ENCODE results near the gene CGN.

CGN gene

DNA sequence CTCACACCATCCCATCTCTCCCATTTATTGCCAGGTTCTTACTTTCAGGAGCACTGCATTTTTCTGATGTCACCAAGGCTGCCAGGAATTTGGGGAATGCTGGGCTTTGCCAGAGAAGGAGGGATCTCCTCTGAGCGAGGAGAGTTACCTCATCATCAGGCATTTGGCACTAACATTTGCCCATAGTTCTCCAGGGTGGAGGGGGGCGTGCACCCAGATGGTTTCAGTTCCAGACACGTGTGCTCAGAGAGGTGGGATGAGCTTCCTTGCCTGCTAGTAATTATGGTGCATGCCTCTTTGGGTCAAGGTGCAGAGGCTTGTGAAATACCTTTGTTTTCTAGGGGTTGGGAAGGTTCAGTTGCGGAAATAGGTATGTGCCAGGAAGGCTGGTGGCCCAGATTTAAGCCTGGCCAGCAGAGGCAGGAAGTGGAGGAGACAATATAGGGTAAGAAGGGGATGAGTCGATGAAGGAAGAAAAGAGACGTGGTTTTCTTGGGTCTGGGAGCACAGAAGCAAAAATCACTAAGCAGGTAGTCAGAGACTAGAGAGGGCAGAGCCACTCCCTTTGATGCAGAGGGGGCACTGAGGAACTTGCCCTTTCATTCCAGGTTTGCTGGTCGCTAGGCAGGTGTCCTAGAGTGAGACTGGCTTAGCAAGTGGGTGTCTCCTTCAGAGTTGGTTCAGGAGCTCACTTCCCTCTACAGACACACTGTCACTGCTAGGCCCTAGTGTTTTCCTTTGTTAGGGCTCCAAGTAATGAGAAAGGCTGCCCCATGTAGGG, 36.1 kb downstream of the CGN start:
- DNase-seq (ENCODE audit: low spot score) = peak; percentile 70

DNA sequence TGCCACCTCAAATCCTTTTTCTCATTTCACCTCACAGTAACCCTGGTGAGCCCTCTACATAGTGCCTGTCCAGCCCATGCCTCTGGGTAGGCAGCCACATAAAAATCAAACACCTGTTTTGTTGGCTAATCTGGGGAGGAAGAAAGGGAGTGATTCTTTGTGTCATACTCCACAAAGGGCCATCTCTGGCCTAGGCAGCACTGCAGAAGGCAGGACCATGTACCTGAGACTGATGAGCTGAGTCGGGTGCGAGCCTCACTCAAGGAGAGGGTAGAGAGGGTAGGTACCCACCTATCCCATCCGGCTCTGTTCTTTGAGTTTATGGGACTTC, 36.7 kb downstream of the CGN start:
- no peak for DNase-seq (ENCODE audit: low spot score)

DNA sequence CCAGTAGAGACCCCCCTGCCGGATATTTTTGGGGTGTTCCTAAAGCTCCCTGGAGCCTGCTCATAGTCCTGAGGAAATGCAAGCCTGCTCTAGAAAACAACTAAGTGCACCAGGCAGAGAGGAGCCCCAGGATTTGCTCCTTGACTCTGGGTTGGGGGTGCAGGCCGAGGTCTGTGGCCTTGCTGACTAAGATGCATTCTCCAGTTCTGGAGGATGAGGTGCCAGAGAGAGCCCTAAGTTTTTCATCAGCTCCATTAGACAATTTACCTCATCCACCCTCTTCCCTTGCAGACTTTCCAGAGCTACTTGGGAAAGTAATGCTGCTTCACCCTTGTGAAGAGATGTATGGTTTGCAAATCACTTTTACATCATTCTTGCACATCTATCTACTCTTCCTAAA, 38.0 kb downstream of the CGN start:
- no peak for DNase-seq (ENCODE audit: low spot score)

DNA sequence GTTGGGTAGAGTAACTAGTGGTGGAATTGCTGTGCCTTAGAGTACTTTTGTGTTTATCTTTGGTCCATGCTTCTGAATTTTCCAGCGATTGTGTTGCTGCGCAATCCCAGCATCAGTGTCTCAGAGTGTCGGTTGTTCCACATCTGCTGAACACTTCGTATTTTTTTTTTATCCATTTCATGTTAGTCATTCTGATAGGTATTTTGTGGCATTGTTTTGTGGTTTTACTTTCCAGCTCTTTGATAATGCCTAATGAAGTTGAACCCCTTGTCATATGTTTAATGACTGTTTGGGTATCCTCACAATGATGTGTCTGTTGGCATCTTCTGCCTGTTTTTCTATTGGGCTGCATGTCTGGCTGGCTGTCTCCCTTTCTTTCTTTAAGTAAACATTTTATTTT, 42.5 kb downstream of the CGN start:
- no peak for DNase-seq (ENCODE audit: low spot score)

DNA sequence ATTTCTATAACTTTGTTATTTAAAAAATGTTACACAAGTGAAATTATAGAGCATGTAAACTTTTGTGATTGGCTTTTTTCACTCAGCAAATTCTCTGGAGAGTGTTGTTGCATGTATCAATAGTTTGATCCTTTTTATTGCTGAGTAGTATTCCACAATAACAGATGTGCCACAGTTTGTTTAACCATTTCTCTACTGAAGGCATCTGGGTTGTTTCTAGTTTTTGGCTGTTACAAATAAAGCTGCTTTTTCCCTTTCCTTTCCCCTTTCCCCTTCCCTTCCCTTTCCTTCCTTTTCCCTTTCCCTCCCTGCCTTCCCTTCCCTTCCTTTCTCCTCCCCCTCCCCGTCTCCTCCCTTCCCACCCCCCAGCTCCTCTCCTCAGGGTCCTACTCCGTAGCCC, 44.9 kb downstream of the CGN start:
- DNase-seq (ENCODE audit: low spot score) = no peak

DNA sequence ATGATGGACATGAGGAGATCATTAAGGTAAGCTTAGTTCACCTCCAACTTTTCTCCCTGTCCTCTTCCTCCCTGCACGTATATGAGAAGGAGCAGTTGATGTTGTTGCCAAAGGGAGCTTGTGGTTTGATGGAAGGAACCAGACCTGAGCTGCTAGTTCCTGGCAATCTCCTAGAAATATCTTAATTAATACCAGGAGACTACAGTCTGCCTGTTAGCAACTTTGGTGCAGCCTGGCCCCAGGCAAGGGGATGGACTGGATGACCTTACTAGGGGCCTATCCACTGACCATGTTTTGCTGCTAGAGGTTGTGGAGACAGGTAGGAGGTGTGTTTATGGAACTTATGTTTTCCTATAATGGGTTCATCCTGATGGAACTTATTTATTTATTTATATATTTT, 51.5 kb downstream of the CGN start:
- no peak for DNase-seq (ENCODE audit: low spot score)

DNA sequence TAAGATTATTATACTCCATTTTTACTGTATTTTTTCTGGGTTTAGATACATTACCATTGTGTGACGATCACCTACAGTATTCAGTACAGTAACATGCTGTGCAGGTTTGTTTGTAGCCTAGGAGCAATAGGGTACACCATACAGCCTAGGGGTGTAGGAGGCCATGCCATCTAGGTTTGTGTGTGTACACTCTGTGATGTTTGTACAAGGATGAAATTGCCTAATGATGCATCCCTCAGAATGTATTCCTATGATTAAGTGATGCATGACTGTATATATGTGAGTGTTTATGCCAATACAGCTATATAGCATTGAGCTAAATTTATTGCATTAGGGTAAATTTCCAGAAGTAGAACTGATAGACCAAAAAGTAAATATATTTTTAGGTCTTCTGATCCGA, 52.2 kb downstream of the CGN start:
- DNase-seq (ENCODE audit: low spot score) = no peak

DNA sequence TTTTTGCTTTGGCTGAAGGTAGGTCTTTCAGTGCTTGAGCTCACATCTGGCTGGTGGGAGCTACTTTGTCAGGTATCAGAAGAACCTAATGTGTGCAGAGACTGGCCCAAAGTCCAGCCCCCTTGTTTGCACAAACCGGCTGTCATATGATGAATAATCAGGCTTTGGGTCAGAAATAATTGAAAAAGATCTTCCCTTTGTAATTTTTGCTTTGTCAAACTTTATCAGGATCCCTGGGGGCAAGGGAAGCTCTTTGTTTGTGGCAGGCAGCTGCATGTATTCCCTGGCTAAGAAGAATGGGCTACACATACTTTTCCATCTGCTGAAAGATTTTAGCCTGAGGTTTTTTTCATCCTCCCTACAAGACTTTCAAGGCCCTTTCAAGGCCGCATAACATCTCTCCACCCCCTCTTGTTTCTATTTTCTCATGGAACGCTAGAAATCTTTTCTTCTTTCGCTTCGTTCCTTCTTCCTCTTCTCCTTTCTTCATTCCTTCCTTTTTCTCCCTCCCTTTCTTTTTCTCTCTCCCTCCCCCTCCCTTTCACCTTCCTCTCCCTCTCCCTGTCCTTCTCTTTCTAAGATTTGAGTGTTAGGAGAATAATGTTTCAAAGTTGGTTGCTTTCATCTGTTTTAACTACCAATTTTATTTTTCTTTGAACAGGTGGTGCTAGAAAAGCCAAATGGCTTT, 54.5 kb downstream of the CGN start:
- DNase-seq (ENCODE audit: low spot score) = no peak

DNA sequence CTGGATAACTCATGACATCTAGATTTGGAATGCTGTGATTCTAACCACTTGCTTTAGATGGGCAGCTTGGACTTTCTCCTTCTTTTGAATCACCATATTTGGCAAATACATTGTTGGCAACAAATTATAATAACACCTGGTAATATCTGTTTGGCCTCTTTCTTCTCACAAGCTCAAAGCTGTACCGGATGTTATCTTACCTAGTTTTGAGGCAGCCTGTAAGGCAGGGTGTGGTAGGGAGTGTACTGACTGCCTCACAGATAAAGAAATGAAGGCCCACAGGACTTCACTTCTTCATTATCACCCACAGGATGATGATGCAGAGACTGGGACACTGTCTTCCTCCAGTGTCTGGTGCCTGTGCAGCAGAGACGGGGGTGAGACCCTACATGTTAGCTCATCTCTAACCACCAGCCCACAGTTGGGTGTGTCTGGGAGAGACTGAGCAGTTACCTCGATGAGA, 57.5 kb downstream of the CGN start:
- DNase-seq (ENCODE audit: low spot score) = no peak

DNA sequence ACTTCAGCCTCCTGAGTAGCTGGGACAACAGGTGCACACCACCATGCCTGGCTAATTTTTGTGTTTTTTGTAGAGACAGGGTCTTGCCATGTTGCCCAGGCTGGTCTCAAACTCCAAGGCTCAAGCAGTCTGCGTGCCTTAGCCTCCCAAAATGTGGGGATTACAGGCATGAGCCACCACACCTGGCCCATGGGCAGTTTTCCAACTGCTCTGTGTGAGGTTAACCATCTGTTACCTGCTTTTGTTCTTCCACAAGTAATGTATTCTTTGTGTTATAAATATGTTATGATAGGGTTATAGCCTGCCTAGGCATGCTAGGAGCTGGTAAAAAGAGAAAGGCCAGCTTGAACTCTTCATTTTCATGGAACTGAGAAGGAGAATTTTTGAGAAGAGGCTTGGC, 59.6 kb downstream of the CGN start:
- DNase-seq (ENCODE audit: low spot score) = no peak

DNA sequence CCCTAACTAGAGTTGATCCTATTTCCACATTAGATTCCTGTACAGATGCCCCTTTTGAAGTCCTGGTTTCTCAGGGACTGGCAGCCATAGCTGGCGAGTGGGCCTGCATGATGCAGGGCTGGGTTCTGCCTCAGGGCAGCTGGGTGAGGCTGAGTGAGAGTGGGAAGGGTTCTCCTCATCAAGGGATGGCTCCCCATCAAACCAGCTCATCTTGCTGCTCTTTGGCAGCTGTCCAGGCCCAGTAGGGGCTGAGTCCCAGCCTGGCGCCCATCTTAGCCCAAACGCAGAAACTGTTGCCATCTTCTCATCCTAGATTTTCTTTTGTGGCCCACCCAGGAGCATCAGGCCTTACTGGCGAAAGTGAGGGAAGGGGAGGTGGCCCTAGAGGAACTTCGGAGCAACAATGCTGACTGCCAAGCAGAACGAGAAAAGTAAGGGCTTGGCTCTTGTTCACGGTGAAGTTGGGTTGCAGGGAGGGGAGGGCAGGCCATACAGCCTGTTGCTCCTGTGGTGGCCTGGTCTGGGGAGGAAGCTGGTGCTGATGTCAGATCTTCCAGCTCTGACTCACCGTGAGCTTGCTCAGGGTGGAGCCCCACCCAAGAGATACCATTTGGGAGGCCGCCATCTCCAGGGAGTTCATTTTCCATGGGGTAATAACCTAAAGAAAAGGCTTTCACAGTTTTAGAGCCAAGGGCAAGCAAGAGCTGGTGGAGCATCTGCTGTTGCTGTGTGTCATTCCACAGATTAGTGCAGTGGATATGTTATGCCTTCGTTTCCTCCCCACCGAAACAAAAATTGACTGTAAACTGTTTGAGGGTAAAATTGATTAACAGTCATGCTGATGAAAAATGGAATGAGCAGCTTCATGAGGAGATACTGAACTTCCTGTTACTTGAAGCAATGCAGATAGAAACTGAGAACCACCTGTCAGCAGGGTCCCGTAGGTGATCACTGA, 63.7 kb downstream of the CGN start:
- no peak for DNase-seq (ENCODE audit: low spot score)

DNA sequence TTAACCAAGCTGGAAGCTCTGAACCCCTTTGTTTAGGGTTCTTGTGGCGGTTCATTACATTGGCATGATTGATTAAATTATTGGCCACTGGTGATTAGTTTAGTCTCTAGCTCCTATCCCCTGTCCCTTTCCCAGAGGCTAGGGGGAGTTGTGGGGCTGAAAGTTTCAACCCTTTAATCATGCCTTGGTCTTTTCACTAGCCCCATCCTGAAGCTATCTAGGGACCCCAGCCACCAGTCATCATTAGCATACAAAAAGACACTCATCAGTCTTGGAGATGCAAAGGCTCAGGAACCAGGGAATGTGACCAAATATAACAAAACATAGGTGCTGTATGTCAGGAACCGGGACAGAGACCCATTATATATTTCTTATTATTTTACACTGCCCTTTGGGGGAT, 66.0 kb downstream of the CGN start:
- no peak for DNase-seq (ENCODE audit: low spot score)

DNA sequence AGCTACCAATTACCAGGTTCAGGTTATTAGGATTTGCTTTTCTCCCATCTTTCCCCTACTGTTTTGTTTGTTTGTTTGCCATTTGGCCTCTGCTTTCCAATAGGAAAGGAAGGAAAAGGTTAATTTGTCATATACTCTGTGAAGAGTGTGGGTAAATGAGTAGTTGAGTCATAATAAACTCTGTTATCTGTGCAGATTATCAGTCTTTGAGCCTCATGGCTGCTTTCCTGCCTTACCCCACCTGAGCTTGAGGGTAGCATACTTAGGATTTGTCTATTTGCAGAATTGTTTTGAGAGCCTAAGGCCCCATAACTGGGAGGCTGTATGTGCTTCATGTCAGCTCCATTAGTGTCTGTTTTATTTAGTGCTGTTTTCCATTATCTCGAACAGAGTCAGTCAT, 67.8 kb downstream of the CGN start:
- no peak for DNase-seq (ENCODE audit: low spot score)

DNA sequence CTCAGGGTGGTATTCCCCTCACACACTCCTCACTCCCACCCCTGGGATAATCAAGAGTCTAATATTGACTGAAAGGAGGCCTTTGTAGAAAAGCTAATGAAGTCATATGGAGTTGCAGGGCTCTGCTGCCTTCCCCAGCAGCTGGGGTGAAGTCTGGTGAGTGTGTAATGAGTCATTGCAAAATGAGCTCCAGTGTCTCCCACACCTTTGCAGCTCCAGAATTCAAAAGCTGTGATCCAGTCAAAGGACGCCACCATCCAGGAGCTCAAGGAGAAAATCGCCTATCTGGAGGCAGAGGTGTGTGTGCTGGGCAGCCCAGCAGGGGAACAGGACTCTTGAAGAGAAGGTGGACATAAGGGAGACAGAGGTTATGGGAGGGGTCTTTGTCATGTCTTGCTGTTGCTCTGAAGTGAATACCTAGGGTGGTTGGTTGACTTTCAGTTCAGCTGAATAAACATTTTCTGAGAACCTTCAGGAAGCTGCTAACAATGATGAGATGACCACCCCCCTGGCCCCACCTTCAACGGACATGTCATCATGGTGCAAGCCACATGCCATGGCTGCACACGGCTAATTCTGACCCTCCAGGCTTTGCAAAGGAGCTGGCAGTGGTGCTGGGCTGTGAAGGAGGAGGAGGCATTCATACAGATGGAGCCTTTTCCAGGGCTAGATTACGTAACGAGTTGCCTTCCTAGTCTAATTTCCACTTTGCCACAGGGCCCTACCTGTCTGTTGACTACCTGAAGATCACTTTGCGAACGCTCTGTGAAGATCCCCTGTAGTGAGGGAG, 68.4 kb downstream of the CGN start:
- DNase-seq (ENCODE audit: low spot score) = no peak

DNA sequence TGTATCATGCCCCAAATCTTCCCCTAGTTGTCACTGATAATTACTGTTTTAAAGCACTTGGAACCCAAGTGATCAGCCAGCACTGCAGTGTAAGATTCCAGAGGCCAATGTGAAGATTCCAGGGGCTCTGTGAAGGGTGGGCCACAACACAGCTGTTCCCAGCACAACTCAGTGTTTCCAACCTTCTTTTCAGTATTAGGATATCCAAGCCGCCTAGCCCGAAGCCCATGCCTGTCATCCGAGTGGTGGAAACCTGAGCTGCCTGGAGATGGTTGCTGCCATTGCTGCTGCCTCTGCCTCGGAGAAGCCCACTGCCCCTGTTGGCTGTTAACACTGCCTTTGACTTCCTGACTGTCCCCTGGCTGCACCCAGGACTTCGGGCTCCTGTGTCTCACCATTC, 70.3 kb downstream of the CGN start:
- no peak for DNase-seq (ENCODE audit: low spot score)

DNA sequence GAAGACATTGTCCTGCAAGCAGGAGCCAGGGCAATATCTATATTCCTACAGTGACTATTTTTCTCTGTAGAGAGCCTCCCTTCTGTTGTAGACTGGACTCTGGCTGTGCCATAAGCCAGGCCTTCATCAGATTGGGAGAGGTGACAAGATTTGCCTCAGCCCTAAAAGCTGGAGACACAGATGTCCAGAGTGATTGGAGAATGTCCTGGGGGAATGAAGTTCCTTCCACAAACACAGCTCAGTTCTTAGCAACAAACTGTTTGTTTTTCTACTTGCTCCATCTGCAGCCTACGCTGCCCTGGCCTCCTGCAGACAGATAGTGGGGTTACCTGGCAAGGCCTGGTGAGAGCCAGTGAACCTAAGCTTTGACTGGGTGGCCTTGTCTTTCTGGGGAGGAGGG, 70.7 kb downstream of the CGN start:
- DNase-seq (ENCODE audit: low spot score) = no peak

DNA sequence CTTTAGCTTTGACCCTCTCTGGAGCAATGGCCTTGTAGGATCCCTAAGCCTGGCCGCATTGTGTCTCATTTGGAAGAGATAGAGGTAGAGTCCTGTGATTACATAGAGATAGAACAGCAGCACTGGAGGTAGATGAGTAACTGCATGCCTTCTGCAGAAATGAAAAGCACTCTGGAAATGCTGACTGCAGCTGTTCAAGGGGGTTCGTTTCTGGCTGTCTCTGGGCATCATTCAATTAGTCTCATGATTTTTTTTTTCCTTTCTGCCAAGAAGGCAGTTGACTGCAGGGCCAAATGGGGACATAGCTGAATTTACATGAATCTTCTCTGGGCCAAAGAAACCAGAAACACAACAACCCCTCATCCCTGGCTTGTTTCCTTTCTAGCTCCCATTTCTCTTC, 72.6 kb downstream of the CGN start:
- DNase-seq (ENCODE audit: low spot score) = no peak

DNA sequence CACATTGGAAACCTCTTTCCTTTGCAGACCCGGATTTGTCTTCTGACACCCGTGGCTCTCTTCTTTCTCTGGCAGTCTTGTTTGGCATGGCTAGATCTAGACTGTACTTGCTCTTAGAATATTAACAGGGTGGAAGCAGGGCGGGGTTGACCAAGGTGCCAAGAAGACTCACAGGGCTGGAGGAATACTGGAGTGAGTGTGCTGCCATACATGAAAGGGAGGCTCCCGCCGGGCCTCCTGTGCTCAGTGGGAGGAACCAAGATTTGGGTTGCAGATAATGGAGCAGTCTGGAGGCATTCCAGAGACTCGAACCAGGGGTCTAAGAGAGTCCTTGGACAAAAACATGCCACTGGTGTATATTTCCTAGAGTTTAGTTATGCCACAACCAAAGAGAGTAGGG, 73.1 kb downstream of the CGN start:
- DNase-seq (ENCODE audit: low spot score) = no peak

DNA sequence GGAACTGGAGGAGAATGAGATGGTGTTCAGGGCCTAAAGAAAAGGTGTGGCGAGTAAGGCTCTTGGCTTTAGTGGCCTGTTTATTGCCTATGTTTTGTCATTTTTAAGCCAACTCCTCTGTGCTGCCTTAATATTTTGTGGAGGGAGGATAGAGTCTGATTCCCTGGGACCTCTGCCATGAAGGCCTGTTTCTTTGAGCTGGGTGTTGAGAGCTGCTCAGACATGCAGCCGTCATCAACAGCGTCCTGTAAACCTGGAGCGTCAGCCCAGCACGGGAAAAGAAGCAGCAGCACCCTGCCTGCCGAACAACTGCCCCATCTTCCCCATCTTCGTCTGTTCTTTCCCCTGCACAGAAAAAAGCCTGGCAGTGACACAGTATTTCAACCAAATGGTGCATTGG, 73.6 kb downstream of the CGN start:
- DNase-seq (ENCODE audit: low spot score) = no peak

DNA sequence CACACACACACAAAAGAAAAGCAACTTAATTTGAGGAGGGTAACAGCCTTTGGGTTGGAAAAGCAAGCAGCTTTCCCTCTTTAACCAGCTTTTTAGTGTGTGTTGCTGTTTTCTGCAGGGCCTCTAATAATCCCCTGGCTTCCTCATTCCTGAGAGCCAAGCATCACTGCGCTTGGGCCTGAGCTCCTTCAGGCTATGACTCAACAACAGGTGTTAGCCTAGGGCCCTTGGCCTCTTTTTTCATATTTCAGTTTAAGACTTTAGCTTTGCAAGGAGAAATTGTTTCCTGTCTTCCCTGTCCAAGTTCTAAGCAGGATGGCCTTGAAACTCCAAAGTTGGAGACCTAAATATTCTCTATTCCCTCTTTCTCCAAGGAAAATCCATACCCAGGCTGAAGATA, 74.4 kb downstream of the CGN start:
- no peak for DNase-seq (ENCODE audit: low spot score)

All from ecto neural progenitor cell (in vitro differentiated cells).